Activated T-helper 2 cell treated with anti-CD3 and anti-CD28 coated beads, Interferon-gamma antibody, Interleukin-2, Interleukin-4, amounts not matched to agents 10 μg/mL and 5 μg/mL and 100 μg/mL, durations not matched to agents 14 hours and 24 hours and 36 hours (primary cell): ENCODE data around the gene ARFGEF2. TPM values are rescaled to one million over a fixed set of nuclear protein-coding genes. Genes with fewer than 3 reads are reported as not detected.
A peak's percentile ranks its signal among the peaks of the same experiment; 100 is the strongest.
"Not testable (repeated sequence)": the region's sequence is repeated elsewhere in the genome, so short reads cannot be mapped to it uniquely, and the experiment has no call there.

ENCODE experiments used
- DNase-seq: peaks from one replicate; pipeline ENCODE4 v3.0.0; 2021; ENCODE audit warnings: low spot score
- H3K27ac Mint-ChIP-seq: one replicate; pipeline ENCODE4 v1.8.0; 2021; ENCODE audit warnings: mixed read lengths
- H3K27me3 Mint-ChIP-seq: one replicate; pipeline ENCODE4 v1.8.0; 2021; ENCODE audit warnings: low read depth, mixed read lengths
- H3K36me3 Mint-ChIP-seq: one replicate; pipeline ENCODE4 v1.8.0; 2021; ENCODE audit warnings: low read depth, mixed read lengths
- H3K4me1 Mint-ChIP-seq: one replicate; pipeline ENCODE4 v1.8.0; 2021; ENCODE audit warnings: low read depth, mixed read lengths
- H3K4me3 Mint-ChIP-seq: one replicate; pipeline ENCODE4 v1.8.0; 2021; ENCODE audit warnings: low read depth, mild to moderate bottlenecking, moderate library complexity, mixed read lengths
- H3K9me3 Mint-ChIP-seq: one replicate; pipeline ENCODE4 v1.8.0; 2021; ENCODE audit warnings: mixed read lengths
- intact Hi-C: fragments of 100-400 bp; cut with micrococcal nuclease; formaldehyde crosslinking; loops from one replicate; pipeline ENCODE4 v1.15.1; 2023
- total RNA-seq: library from RNA; stranded (reverse); gene quantifications from 2 replicates; pipeline ENCODE4 v1.2.3, GENCODE V29; 2022

ARFGEF2 gene
- total RNA-seq, 1 donor from 2014 or later = 31.8 TPM

DNA sequence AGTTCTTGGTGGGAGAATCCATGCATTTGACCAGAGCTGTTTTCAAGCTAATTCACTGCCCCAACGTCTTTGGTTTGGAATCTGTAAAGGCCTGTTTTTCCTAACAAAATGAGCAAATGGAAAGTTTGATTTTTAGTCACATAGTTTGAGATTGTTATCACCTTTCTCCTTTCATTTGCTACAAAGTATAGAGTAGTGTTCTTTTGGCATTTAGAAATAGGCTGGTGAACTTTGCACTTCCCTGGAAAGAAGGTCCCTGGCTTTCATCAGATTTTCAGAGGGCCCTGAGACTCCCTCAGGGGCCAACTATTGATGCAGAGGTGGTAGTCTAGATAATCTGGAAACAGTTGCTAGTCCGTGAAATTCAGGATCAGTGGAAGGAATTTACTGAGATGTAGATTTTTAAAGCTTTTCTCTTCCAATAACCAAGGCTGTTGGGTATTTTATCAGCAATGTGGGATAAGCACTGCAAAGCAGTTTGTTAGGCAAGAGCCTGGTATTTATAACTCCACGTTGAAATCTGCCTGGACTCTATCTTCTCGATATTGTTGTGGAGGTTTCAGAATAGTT, 1.7 kb downstream of the ARFGEF2 start:
- intact Hi-C loops = loop anchor here (5.0 kb wide), 1 partner anchor 101 kb away; no protein-coding TSS in a partner anchor
- Mint-ChIP-seq H3K36me3 (peaks cover 4% of the 10 kb centered on the region), H3K27ac (peak overlapping the region; percentile 79), H3K27me3 (no peaks in the 10 kb centered on the region), H3K4me3 (peak overlapping the region; percentile 94), H3K4me1 (peaks cover 36% of the 10 kb centered on the region), H3K9me3 (no peaks in the 10 kb centered on the region)
- no peak for DNase-seq

GRCh38 chr20:48924756-48925109, 3.2 kb downstream of the ARFGEF2 start:
- peaks cover 4% of the 10 kb centered on the region for H3K36me3 Mint-ChIP-seq
- no peaks in the 10 kb centered on the region for H3K9me3 Mint-ChIP-seq
- H3K4me1 Mint-ChIP-seq = peaks cover 36% of the 10 kb centered on the region
- no peak for DNase-seq
- intact Hi-C loops = loop anchor here (5.0 kb wide), 1 partner anchor 102 kb away; no protein-coding TSS in a partner anchor
- no peak overlapping the region for H3K27ac Mint-ChIP-seq
- no peaks in the 10 kb centered on the region for H3K27me3 Mint-ChIP-seq
- no peak overlapping the region for H3K4me3 Mint-ChIP-seq

GRCh38 chr20:48926267-48926666, 4.8 kb downstream of the ARFGEF2 start:
- Mint-ChIP-seq H3K4me1 (peaks cover 25% of the 10 kb centered on the region), H3K9me3 (no peaks in the 10 kb centered on the region), H3K27ac (no peak overlapping the region), H3K27me3 (no peaks in the 10 kb centered on the region), H3K36me3 (peaks cover 4% of the 10 kb centered on the region), H3K4me3 (no peak overlapping the region)
- intact Hi-C loops = no loop called here
- DNase-seq = no peak

DNA sequence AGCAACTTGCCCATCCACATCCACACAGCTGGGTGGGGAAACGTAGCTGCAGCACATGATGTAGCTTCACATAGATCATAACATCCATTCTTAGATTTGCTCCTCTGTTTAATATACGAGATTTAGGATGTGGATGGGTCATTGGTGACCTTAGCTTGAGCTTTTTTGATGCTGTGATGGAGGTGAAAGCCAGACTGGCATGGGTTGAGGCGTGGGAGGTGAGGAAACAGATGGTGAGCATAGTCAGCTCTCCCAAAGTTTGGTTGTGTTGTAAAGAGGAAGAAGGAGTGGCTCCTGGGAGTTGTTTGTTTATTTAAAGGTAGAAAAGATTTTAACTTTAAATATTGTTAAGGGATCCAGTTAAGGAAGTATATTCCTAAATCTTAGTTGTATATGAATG, 5.3 kb downstream of the ARFGEF2 start:
- intact Hi-C loops = no loop called here
- Mint-ChIP-seq H3K36me3 (peaks cover 4% of the 10 kb centered on the region), H3K27me3 (no peaks in the 10 kb centered on the region), H3K4me3 (no peak overlapping the region), H3K4me1 (peaks cover 25% of the 10 kb centered on the region), H3K9me3 (no peaks in the 10 kb centered on the region), H3K27ac (no peak overlapping the region)
- DNase-seq = no peak

GRCh38 chr20:48928832-48929725, 7.6 kb downstream of the ARFGEF2 start:
- DNase-seq = no peak
- Mint-ChIP-seq H3K4me3 (no peak overlapping the region), H3K36me3 (peaks cover 4% of the 10 kb centered on the region), H3K27ac (no peak overlapping the region), H3K27me3 (no peaks in the 10 kb centered on the region), H3K9me3 (no peaks in the 10 kb centered on the region), H3K4me1 (peaks cover 7% of the 10 kb centered on the region)
- intact Hi-C loops = no loop called here

GRCh38 chr20:48930035-48930434, 8.5 kb downstream of the ARFGEF2 start:
- no peaks in the 10 kb centered on the region for H3K27me3 Mint-ChIP-seq
- peaks cover 7% of the 10 kb centered on the region for H3K36me3 Mint-ChIP-seq
- peaks cover 13% of the 10 kb centered on the region for H3K4me1 Mint-ChIP-seq
- no peaks in the 10 kb centered on the region for H3K9me3 Mint-ChIP-seq
- H3K27ac Mint-ChIP-seq = no peak overlapping the region
- DNase-seq = no peak
- H3K4me3 Mint-ChIP-seq = no peak overlapping the region
- intact Hi-C loops = no loop called here

GRCh38 chr20:48930878-48931277, 9.4 kb downstream of the ARFGEF2 start:
- Mint-ChIP-seq H3K4me3 (no peak overlapping the region), H3K36me3 (peaks cover 7% of the 10 kb centered on the region), H3K27ac (no peak overlapping the region), H3K9me3 (no peaks in the 10 kb centered on the region), H3K27me3 (no peaks in the 10 kb centered on the region), H3K4me1 (peaks cover 13% of the 10 kb centered on the region)
- intact Hi-C loops = no loop called here
- no peak for DNase-seq

DNA sequence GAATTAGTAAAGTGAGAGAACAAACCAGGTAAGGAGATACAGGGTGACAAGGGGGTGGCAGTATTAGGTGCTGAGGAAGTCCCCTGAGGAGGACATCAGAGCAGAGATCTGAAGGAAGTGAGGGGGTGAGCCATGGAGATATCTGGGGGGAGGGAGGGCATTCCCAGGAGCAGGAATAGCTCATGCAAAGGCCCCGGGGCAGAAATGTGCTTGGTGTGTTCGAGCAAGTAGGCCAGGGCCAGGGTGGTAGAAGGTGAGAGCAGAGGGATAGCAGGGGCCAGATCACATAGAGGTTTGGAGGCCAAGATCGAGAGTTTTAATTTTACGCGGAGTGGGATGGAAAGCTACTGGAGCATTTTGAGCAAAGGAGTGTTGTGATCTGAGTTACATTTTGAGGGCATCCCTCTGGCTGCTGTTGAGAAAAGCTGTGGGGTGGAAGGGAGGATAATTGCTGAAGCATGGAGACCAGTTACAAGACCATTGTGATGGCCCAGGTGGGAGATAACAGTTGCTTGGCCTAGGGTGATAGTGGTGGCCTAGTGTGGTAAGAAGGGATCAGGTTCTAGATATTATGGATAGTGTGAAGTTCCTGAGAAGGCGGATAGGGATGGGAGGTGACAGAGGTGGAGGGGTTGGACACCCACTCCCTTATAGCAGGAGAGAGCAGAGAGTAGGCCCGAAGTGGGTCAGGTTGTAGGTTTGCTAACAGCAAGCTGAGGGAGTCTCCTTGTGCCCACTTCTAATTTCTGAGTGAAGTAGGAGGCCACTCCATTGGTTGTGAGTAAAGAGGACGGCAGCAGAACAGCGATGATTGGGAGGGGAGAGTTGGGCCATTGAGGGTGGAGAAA, 10.2 kb downstream of the ARFGEF2 start:
- intact Hi-C loops = no loop called here
- DNase-seq = no peak
- no peak overlapping the region for H3K4me3 Mint-ChIP-seq
- no peaks in the 10 kb centered on the region for H3K27me3 Mint-ChIP-seq
- no peak overlapping the region for H3K27ac Mint-ChIP-seq
- H3K36me3 Mint-ChIP-seq = peaks cover 4% of the 10 kb centered on the region
- H3K9me3 Mint-ChIP-seq = no peaks in the 10 kb centered on the region
- H3K4me1 Mint-ChIP-seq = peaks cover 10% of the 10 kb centered on the region

- Mint-ChIP-seq H3K27ac (no peak overlapping the region), H3K27me3 (no peaks in the 10 kb centered on the region), H3K9me3 (no peaks in the 10 kb centered on the region), H3K36me3 (peaks cover 3% of the 10 kb centered on the region), H3K4me3 (no peak overlapping the region), H3K4me1 (peaks cover 8% of the 10 kb centered on the region)
- intact Hi-C loops = no loop called here
- no peak for DNase-seq
These were observed 10.9 kb downstream of the ARFGEF2 start for GRCh38 chr20:48932375-48932941.

- H3K9me3 Mint-ChIP-seq = no peaks in the 10 kb centered on the region
- DNase-seq = no peak
- intact Hi-C loops = no loop called here
- no peak overlapping the region for H3K27ac Mint-ChIP-seq
- peaks cover 8% of the 10 kb centered on the region for H3K4me1 Mint-ChIP-seq
- peaks cover 3% of the 10 kb centered on the region for H3K36me3 Mint-ChIP-seq
- H3K4me3 Mint-ChIP-seq = no peak overlapping the region
- no peaks in the 10 kb centered on the region for H3K27me3 Mint-ChIP-seq
These were observed 11.7 kb downstream of the ARFGEF2 start for GRCh38 chr20:48933017-48933766.

GRCh38 chr20:48934273-48934877, 12.9 kb downstream of the ARFGEF2 start:
- H3K9me3 Mint-ChIP-seq, H3K36me3 Mint-ChIP-seq, H3K27ac Mint-ChIP-seq, H3K4me3 Mint-ChIP-seq, H3K4me1 Mint-ChIP-seq, DNase-seq, H3K27me3 Mint-ChIP-seq, intact Hi-C loops: not testable (repeated sequence)

- H3K9me3 Mint-ChIP-seq, DNase-seq, intact Hi-C loops, H3K36me3 Mint-ChIP-seq, H3K4me3 Mint-ChIP-seq, H3K27ac Mint-ChIP-seq, H3K27me3 Mint-ChIP-seq: not testable (repeated sequence)
- H3K4me1 Mint-ChIP-seq = peaks cover 14% of the 10 kb centered on the region
These were observed 13.5 kb downstream of the ARFGEF2 start for GRCh38 chr20:48934966-48935365.
